Activated gamma-delta T cell treated with anti-CD3 and anti-CD28 coated beads, Interleukin-2, amount 50 U/mL, for 16 hours (primary cell): Measurements from ENCODE around the gene TSPAN11.
"Not testable (repeated sequence)": the region's sequence is repeated elsewhere in the genome, so short reads cannot be mapped to it uniquely, and the experiment has no call there.

ENCODE experiments used
- DNase-seq: peaks from one replicate; pipeline ENCODE4 v3.0.0-alpha.2; 2020; ENCODE audit warnings: low read depth

The TSPAN11 gene

GRCh38 chr12:31019976-31020375 lies 93.4 kb downstream of the TSPAN11 start:
- DNase-seq = no peak

GRCh38 chr12:31020385-31021166 lies 94.0 kb downstream of the TSPAN11 start:
- DNase-seq = no peak

- DNase-seq = no peak
Observed at GRCh38 chr12:31021181-31021580, 94.6 kb downstream of the TSPAN11 start.

- no peak for DNase-seq
Observed at GRCh38 chr12:31021809-31022494, 95.4 kb downstream of the TSPAN11 start.

GRCh38 chr12:31023271-31023724 lies 96.8 kb downstream of the TSPAN11 start:
- DNase-seq = no peak

- DNase-seq = no peak
Observed at GRCh38 chr12:31026202-31026601, 99.7 kb downstream of the TSPAN11 start.

GRCh38 chr12:31027006-31027405 lies 100.5 kb downstream of the TSPAN11 start:
- not testable (repeated sequence) for DNase-seq

- no peak for DNase-seq
Observed at GRCh38 chr12:31029468-31029867, 102.9 kb downstream of the TSPAN11 start.

GRCh38 chr12:31029916-31030562 lies 103.5 kb downstream of the TSPAN11 start:
- DNase-seq = no peak

- DNase-seq = no peak
Observed at GRCh38 chr12:31031951-31032335, 105.4 kb downstream of the TSPAN11 start.

GRCh38 chr12:31033146-31033545 lies 106.6 kb downstream of the TSPAN11 start:
- no peak for DNase-seq

- DNase-seq = no peak
Observed at GRCh38 chr12:31033681-31034080, 107.1 kb downstream of the TSPAN11 start.

GRCh38 chr12:31034372-31034771 lies 107.8 kb downstream of the TSPAN11 start:
- no peak for DNase-seq

GRCh38 chr12:31035226-31035625 lies 108.7 kb downstream of the TSPAN11 start:
- DNase-seq = no peak

GRCh38 chr12:31035967-31036665 lies 109.6 kb downstream of the TSPAN11 start:
- DNase-seq = no peak

- no peak for DNase-seq
Observed at GRCh38 chr12:31037028-31037427, 110.5 kb downstream of the TSPAN11 start.

- DNase-seq = no peak
Observed at GRCh38 chr12:31037931-31038330, 111.4 kb downstream of the TSPAN11 start.

GRCh38 chr12:31041033-31041564 lies 114.6 kb downstream of the TSPAN11 start:
- DNase-seq = no peak
